ENCODE data around the gene SPDYE2B.
"Not testable (repeated sequence)": the region's sequence is repeated elsewhere in the genome, so short reads cannot be mapped to it uniquely, and the experiment has no call there.

GRCh38 chr7:102649924-102650323 is at the start of gene SPDYE2B:
- not testable (repeated sequence) for TF ChIP-seq CTCF (IDR thresholded peaks at IDR 0.05 in 4 of 5, conservative IDR thresholded peaks at IDR 0.05 in 1 of 5); POLR2A (IDR thresholded peaks at IDR 0.05)
